Activated CD4-positive, alpha-beta T cell treated with anti-CD3 and anti-CD28 coated beads, Interleukin-2, amount 50 U/mL, for 4 hours (primary cell): Measurements from ENCODE around the gene CCNY.
"Not testable (repeated sequence)": the region's sequence is repeated elsewhere in the genome, so short reads cannot be mapped to it uniquely, and the experiment has no call there.

Experiments
- DNase-seq, 2 experiments: peaks; one replicate each; pipeline ENCODE4 v3.0.0-alpha.2; 2020

Gene CCNY

DNA sequence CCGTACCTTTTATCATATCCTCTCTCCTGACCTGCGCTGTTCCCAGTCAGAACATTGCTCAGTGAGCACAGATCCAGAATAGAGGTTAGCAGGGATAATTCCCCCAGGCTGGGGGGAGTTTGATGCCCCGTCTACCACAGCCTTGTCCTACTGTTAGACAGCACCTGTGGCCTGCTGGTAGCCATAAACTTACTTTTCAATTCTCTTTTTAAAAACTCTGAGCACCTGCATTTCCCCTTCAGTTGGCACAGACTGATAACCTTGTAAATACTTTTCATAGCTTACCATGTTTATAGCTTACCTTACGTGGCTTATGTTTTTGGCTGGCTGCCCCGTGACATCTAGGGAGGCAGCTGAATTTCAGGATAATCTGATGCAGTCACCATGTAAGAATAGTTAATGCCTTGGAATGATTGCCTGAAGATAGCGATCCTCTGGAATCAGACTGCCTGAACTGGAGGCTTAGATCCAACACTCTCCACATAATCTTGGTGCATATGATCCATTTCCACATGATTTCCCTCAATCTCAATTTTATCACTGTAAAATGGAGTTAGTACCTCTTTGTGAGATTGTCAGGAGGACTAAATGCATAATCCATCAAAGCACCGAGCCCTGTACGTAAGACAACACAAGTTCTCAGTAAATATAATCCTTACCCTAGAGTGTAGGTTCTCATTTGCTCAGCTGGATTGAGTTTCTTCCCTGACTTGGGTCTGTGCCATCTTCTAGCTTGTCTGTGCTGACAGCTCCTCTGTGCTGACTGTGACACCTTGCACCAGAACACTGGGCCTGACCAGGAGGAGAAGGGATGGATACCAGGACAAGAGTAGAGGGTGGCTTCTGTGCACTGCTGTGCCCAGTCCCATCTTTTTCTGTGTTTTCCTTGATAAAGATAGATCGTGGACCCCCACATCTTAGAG is 157.1 kb downstream of the CCNY start:
- no peak for DNase-seq

DNA sequence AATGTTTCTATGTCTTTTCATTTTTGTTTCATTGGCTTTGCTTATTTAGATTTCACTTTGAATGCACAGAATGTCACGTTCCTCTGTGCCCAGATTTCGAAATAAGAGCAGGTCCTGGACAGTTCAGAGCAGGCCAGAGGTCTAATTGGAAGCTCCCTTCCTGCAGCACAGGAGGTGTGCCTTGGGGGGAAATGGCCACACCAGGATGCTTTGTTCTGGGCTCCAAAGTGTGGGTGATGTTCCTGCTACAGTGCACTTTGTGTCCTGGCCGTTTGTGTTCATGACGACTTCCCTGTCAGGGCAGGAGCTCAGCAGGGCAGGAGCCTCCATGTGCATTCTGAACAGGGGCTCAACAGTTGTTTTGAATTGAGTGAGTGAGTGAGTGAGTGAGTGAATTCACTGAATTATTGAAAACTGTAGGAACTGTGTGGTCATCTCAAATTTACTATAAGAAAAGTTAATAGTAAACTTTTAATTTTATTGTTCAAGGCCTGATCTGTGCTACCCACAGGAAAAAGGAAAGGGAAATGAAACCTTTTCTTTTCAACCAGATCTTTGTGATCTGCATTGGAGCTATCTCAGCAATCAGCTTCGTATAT is 159.3 kb downstream of the CCNY start:
- DNase-seq, result no peak

DNA sequence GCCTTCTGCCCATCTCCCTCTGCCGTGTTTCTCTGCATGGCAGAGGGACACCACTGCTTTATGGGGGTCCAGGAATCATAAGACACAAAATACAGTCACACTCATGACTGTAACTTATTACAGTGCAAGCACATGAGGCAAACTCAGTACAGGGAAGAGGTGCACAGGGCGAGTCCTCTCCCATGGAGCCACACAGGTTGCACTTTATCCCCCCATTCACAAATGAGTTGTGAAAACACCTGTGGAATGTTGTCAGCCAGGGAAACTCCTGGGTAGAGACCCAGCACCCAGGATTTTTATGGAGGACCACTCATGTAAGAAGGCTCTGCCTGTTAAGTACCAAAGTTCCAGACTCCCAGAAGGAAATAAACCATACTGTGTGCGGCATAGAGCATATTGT is 161.6 kb downstream of the CCNY start:
- no peak for DNase-seq

- no peak for DNase-seq
Measured at GRCh38 chr10:35498693-35499092, 162.4 kb downstream of the CCNY start.

GRCh38 chr10:35501923-35502322 is 165.6 kb downstream of the CCNY start:
- no peak for DNase-seq

DNA sequence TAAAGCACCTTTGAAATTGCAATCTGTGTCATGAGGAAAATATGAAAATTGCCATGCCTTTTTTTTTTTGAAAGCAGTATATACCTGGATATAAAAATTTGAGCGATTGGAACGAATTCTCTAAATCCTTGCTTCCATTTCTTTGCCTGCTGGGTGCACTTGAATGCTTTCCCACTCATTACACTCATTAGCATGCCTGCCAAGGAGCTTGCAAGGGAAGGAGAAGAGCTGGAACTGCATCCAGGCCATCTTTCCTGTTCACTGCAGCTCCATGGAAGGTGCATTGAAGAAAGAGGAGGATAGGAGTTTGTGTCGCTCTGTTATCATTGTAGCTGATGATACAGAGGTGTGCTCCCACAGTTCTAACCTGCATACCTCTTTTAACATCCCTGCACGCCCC is 166.4 kb downstream of the CCNY start:
- DNase-seq, result no peak

DNA sequence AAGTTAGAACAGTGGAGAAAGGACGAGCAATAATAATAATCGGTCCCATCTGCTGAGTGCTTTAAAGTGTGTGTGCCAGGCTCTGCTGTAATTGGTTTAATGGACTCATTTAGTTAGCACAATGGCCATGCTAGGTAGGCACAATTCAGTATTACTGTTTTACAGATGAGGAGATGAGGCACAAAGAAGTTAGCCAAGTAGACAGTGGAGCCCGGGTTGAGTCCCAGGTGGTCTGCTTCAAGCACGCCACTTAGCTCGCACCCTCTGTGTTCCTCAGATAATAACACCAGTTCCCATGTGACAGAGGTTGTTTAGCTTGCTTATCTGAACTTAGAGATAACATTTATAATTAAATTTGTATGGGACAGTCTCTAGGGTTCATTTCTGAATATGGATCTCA is 167.3 kb downstream of the CCNY start:
- DNase-seq, result no peak

GRCh38 chr10:35504132-35504531 is 167.8 kb downstream of the CCNY start:
- DNase-seq, result no peak

DNA sequence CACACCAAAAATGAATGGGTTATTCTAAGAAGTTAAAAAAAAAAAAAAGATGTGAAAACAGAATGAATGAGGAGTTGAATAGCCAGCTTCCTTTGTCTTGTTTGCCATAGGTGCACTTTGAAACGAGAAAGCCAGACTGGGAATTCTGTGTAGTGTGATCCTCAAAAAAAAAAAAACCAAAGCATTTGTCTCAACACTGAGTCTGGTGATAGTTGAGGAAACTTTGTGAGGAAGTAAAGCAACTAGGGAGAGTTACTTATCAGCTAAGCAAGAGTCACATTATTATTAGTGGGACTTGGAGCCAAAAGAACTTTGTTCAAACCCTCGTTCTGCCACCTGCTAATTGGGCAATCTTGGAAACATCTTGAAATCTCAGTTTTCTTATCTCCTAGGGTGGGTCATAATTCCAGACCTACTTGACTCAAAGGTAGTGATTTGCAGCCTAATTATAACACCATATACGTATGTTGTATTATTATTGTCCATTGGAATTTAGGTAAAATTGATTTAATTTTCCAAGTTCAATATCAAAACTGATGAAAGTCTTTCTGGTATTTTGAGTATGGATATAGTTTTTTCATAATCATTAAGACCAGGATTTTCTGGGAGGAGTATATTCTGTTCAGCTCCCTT is 169.0 kb downstream of the CCNY start:
- DNase-seq, result no peak

DNA sequence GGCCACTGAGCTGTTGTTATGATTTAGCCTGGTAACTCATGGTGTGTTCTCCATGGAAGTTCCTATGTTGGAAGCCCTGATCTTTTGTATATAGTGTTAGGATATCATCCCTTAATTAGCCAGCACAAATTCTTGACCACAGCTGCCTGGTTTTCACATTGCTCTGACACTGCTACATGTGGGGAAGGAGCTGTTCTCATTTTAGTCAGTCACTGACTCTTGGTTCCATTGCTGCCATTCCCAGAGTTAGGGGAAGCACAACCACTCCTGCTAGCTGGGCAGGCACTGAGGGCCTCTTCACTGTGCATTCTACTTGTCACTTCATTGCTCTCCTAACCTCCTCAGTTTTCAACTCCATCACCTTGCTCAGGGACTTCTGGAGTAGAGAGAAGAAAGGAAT is 170.4 kb downstream of the CCNY start:
- DNase-seq, result no peak

GRCh38 chr10:35507519-35508109 is 171.3 kb downstream of the CCNY start:
- DNase-seq, result no peak

- no peak for DNase-seq
Measured at GRCh38 chr10:35508647-35509046, 172.3 kb downstream of the CCNY start.

GRCh38 chr10:35510891-35511290 is 174.6 kb downstream of the CCNY start:
- DNase-seq, result no peak

DNA sequence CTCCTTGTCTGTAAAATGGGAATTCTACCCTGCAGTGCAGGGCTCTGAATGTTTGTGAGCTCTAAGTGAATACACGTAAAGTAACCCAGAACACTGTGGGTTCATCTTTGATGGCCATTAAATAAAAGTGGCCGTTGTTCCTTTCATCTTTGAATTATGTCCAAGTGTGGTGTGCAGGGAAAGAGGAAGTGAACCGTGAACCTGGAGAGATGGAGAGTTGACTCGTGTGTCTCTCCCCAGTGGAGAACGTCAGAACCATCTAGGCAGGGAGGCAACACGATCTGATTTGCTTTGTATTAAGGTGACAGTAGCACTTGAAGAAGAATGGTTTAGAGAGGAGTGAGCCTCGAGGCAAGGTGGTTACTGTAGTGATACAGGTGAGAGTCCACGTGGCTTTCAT is 175.3 kb downstream of the CCNY start:
- DNase-seq, result no peak

DNA sequence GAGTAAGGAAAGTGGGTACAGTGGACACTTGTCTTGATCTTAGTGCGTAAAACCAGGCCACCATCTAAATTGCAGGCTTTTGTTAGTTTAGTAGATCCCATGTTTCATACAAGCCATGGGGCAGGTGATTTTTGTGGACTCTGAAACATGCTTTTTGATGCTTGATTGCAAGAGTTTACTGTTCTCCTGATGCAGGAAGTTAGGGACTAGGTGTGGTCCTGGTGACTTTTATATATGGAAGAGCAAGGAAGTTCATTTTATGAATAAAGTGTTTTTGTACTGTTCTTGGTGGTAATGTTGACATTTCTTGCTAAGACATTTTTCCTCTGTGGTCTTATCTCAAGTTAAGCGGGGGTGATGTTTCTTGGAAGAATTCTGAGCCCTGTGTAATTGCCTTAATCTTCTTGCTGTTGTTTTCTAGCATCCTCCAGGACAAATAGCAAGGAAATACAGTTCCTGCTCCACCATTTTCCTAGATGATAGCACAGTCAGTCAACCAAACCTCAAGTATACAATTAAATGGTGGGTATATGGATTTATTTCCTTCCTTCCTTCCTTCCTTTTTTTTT is 179.9 kb downstream of the CCNY start:
- no peak for DNase-seq

DNA sequence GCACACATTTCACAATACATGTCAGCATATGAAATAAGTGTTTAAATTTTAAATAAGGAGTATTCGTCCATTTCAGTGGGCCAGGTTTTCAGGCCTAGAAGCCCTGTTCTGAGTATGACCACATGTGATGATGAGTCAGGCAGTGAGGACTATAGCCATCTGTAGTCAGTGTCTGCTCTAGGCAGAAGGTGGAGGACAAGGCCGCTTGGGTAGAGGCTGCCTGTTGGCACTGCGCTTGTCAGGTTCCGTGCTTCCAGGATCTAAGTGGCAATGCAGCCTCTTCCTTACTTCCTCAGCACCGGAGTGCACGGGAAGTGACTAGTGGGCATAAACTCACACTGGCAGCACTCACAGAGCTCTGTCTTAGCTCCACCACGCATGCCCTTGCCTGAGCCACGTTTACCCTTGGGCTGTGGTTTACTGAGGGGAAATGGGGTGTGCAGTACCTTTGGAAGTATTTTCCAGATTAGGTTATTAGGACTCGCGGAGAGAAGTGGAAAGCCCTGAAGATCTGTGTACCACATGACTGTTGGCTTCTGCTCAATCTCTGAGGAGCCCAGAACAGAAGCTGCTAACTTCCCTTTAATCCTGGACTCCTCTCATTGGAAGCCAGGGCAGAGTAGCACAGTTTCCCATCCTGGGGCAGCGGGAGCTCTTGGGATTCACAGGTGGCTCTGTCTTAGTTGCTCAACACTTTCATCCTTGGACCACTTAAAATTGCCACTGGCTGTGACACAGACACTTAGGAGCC is 181.3 kb downstream of the CCNY start:
- no peak for DNase-seq

DNA sequence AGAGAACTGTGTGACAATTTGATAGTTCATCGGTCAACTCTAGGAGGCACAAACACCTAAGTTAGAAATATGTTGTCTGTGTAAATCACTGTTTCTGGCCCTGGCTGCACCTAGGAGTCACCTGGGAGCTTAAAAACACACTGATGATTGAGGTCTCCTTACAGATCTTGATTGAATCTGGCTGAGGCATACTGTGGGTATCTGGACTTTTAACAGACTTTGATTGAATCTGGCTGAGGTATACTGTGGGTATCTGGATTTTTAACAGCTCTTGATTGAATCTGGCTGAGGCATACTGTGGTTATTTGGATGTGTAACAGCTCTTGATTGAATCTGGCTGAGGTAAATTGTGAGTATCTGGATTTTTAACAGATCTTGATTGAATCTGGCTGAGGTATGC is 181.9 kb downstream of the CCNY start:
- not testable (repeated sequence) for DNase-seq

DNA sequence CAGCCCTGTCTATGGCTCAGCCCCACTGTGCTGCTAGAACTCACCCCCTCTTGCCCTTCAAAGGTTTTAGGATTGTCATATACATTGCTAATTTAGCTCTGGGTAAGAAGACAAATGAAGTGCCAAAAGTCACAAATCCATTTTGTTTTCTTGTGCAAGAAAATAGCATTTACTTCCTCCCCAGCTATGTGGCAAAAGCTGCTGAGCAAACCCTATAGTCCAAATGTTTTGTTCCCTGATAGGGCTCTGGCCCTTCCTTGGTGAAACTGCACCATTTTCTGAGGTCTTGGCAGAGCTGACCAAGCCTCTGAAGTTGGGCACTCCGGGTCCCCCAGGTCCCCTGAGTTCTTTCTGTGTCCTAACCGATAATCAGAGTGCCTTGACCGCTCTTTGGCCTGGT is 184.7 kb downstream of the CCNY start:
- no peak for DNase-seq

DNA sequence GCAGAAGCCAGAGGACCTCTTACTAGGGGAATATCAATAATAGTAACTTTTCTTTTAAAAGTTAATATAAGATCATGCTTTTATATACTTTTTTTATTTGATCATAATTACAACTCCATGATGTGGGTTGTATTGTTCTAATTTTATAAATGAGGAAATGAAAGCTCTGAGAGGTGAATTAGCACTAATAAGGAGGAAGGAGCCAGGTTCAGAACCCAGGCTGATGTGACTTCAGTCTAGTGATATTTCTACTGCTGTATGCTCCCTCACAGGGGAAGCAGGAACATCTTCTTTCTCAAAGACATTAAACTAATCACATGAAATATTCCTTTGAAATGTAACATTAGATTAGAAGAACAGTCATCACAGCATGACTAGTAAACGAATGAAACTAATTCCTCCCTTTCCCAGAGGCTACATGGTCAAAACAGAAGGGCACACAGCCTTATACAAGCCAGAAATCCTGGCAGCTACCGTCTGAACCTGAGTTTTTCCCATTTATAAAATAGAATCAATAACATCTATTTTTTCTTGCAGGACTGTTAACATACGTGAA is 187.4 kb downstream of the CCNY start:
- no peak for DNase-seq

DNA sequence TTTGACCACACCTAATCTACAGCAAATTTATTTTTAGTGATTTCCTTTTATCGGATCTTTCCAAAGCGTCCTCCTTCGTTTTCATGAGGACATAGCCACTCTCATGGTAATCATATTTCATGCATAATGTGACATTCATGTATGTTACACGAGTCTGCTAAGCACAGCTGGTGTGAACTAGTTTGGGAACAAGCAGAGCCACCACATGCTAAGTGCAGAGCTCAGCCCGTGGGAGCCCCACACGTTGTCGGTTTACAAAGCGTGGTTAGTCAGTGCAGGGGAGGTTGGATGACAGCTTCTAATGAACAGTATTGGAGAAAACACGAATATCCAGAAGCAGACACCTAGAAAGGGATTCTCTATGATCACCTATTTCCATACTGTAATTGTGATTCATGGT is 190.4 kb downstream of the CCNY start:
- DNase-seq, result no peak

- DNase-seq, result no peak
Measured at GRCh38 chr10:35532141-35532540, 195.8 kb downstream of the CCNY start.

GRCh38 chr10:35533565-35533964 is 197.3 kb downstream of the CCNY start:
- DNase-seq, result no peak
